Transverse colon (tissue), 4 donors: ENCODE results near the gene EPHA4. TPM values are rescaled to one million over a fixed set of nuclear protein-coding genes. Genes with fewer than 3 reads are reported as not detected.

Experiments used
- DNase-seq: peaks from one replicate; pipeline ENCODE4 v3.0.0-alpha.2; 2019
- H3K27ac ChIP-seq, 4 donors: fragments of 200-600 bp; sonication (generic); 2 replicates each; pipeline ENCODE4 v1.5.1; 2016 to 2018; ENCODE audit warnings: inconsistent platforms in 4 of 4
- H3K27me3 ChIP-seq: fragments of 200-600 bp; sonication (generic); 2 replicates; pipeline ENCODE4 v1.5.1; 2017; ENCODE audit warnings: inconsistent platforms
- H3K36me3 ChIP-seq, 4 donors: fragments of 200-600 bp; sonication (generic); 2 replicates each; pipeline ENCODE4 v1.5.1; 2017 to 2019; ENCODE audit warnings: inconsistent platforms in 4 of 4
- H3K4me1 ChIP-seq, 4 donors: fragments of 200-600 bp; sonication (generic); 2 replicates each; pipeline ENCODE4 v1.5.1; 2017 to 2020; ENCODE audit warnings: inconsistent platforms in 4 of 4
- H3K4me3 ChIP-seq, 4 donors: fragments of 200-600 bp; sonication (generic); 1 replicate in 1 of 4; 2 replicates in 3 of 4; pipeline versions ENCODE4 v1.5.1 to v1.6.1; 2017 to 2019; ENCODE audit warnings: inconsistent platforms in 4 of 4
- H3K9me3 ChIP-seq, 2 donors: fragments of 200-600 bp; sonication (generic); 2 replicates each; pipeline ENCODE4 v1.5.1; 2017 to 2019; ENCODE audit warnings: inconsistent platforms in 2 of 2
- EP300 ChIP-seq: sonication (generic); formaldehyde crosslinking; IDR thresholded peaks from one replicate; pipeline ENCODE4 v1.6.1; 2017; ENCODE audit warnings: antibody characterized with exemption, low read depth
- POLR2A ChIP-seq: fragments of 450-650 bp; IDR thresholded peaks from one replicate; pipeline ENCODE4 v1.6.1; 2016; ENCODE audit warnings: antibody characterized with exemption, mild to moderate bottlenecking, moderate library complexity
- POLR2AphosphoS5 ChIP-seq, 3 donors: sonication (generic); formaldehyde crosslinking; IDR thresholded peaks; one replicate each; pipeline ENCODE4 v1.6.1; 2016; ENCODE audit warnings: antibody characterized with exemption in 3 of 3
- WGBS, 2 donors: methylation state at CpG; one replicate each; pipeline ENCODE4 v1.1.5; 2018; ENCODE audit warnings: low coverage in 1 of 2; 5-methylcytosine and 5-hydroxymethylcytosine counted together
- in situ Hi-C, 4 donors: fragments of 200-750 bp; cut with MboI; loops; one replicate each; pipeline versions ENCODE4 v1.15.0 to v1.15.1; 2017; ENCODE audit warnings: low sequenced_read_pairs in 3 of 4, low pct_ligation_motif_present in 1 of 4, low pct_unique_long_range_greater_than_20kb in 1 of 4
- intact Hi-C: fragments of 100-400 bp; cut with DNase I; formaldehyde crosslinking; loops from one replicate; pipeline ENCODE4 v1.15.1; 2023; ENCODE audit warnings: low total_unique reads
- total RNA-seq, 4 donors: library from RNA; depleted of rRNA; stranded (reverse); fragments of >200 nt; gene quantifications; one replicate each; pipeline ENCODE4 v1.1.0, GENCODE V29; 2016
- TF ChIP-seq, protein P1 (sequence below), 5 experiments: fragments of 200-600 bp in 3 of 5; fragments of 450-650 bp in 2 of 5; sonication (generic) in 3 of 5; IDR thresholded peaks; 1 replicate in 2 of 5; 2 replicates in 3 of 5; pipeline ENCODE4 v1.5.1; 2016 to 2017; ENCODE audit warnings: antibody characterized with exemption in 5 of 5, inconsistent platforms in 3 of 5, mild to moderate bottlenecking in 2 of 5, moderate library complexity in 1 of 5

EPHA4 gene
- total RNA-seq, 4 donors from 2014 or later = 1.5 to 21.0 (median 13.8) TPM

DNA sequence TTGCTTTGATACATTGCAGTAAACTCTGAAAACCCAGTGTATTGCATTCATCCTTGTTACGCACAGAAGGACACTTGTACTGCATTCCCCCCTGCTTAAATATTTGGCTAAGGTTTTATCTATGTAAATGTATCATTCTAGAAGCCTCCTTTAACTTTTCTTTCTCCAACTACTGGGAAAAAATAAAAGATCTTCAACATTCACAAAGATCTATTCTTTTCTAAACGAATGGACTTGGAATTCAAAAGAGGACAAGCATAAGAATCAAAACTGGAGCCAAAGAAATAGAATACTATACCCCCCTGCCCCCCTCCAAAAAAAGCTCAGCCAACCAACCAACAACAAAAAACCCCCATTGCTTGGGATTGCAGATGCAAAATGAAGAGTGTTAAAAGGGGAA lies 136.9 kb downstream of the EPHA4 start:
- Histone ChIP-seq H3K27me3 (no peaks in the 10 kb centered on the region), H3K4me1 (peaks cover 0 to 3% (median 0%) of the 10 kb centered on the region in 4 donors), H3K27ac (no peak overlapping the region), H3K36me3 (peaks cover 0 to 6% (median 0%) of the 10 kb centered on the region in 4 donors), H3K4me3 (no peak overlapping the region), H3K9me3 (no peaks in the 10 kb centered on the region)
- WGBS, 2 donors = 47 to 75% methylated on average over 2 of the region's 2 CpGs
- TF ChIP-seq, protein P1, sequence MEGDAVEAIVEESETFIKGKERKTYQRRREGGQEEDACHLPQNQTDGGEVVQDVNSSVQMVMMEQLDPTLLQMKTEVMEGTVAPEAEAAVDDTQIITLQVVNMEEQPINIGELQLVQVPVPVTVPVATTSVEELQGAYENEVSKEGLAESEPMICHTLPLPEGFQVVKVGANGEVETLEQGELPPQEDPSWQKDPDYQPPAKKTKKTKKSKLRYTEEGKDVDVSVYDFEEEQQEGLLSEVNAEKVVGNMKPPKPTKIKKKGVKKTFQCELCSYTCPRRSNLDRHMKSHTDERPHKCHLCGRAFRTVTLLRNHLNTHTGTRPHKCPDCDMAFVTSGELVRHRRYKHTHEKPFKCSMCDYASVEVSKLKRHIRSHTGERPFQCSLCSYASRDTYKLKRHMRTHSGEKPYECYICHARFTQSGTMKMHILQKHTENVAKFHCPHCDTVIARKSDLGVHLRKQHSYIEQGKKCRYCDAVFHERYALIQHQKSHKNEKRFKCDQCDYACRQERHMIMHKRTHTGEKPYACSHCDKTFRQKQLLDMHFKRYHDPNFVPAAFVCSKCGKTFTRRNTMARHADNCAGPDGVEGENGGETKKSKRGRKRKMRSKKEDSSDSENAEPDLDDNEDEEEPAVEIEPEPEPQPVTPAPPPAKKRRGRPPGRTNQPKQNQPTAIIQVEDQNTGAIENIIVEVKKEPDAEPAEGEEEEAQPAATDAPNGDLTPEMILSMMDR (IDR thresholded peaks at IDR 0.05) = no peak
- TF ChIP-seq POLR2AphosphoS5 (IDR thresholded peaks at IDR 0.05) (no peak), POLR2A (no peak), EP300 (no peak)
- in situ Hi-C loops (no loop called here), intact Hi-C loops (no loop called here)
- no peak for DNase-seq

DNA sequence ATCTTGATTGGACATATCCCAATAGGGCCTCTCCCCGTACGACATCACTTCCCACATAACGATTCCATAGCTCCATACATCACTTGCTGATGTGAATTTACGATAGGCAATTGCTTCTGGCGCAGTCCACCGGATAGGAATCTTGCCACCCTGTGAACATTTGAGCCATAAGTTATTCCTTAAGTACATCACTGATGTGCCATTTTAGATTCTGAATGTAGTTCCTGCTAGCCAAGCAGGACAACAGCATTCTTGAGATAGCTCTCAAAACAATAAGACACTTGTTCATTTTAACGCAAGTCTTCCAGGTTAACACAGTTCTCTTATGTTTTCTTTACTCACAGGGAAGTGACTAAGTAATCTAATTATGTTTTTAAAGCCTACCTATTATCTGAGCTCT lies 138.0 kb downstream of the EPHA4 start:
- Histone ChIP-seq H3K36me3 (peaks cover 0 to 6% (median 0%) of the 10 kb centered on the region in 4 donors), H3K4me1 (no peaks in the 10 kb centered on the region), H3K9me3 (no peaks in the 10 kb centered on the region), H3K27me3 (no peaks in the 10 kb centered on the region), H3K27ac (no peak overlapping the region), H3K4me3 (no peak overlapping the region)
- WGBS, 2 donors = 83 to 85% methylated on average over 1 to 7 of the region's 7 CpGs
- intact Hi-C loops = no loop called here
- in situ Hi-C loops = no loop called here
- DNase-seq = no peak
- TF ChIP-seq EP300 (no peak), POLR2A (no peak), POLR2AphosphoS5 (IDR thresholded peaks at IDR 0.05) (no peak)
- TF ChIP-seq, protein P1 (IDR thresholded peaks at IDR 0.05) = no peak

DNA sequence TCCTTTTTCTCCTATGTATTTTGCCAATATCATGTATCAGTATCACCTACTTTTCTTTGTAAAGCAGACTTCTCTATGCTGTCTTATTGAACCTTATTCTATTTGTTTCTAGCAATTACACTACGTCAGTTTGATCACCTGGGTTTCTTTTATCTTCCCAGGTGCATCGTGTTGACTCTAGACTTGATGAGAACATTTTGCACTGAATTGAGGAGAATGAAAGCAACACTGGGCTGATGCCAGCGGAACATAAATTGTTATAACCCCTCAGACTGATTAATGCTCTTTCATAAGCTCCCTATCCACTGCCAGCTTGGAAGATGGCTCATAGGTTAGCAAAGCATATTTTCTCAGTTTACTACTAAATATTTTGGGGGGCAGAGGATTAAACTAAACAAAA lies 140.6 kb downstream of the EPHA4 start:
- no peaks in the 10 kb centered on the region for H3K27me3 ChIP-seq
- H3K36me3 ChIP-seq = peaks cover 0 to 6% (median 0%) of the 10 kb centered on the region in 4 donors
- in situ Hi-C loops = no loop called here
- peak; percentile 11 for DNase-seq
- H3K4me3 ChIP-seq = no peak overlapping the region
- TF ChIP-seq, protein P1 (IDR thresholded peaks at IDR 0.05) = no peak
- TF ChIP-seq EP300 = no peak
- WGBS, 2 donors = 41 to 64% methylated on average over 3 of the region's 3 CpGs
- no peaks in the 10 kb centered on the region for H3K9me3 ChIP-seq
- intact Hi-C loops = no loop called here
- no peak overlapping the region for H3K27ac ChIP-seq
- H3K4me1 ChIP-seq = no peaks in the 10 kb centered on the region

DNA sequence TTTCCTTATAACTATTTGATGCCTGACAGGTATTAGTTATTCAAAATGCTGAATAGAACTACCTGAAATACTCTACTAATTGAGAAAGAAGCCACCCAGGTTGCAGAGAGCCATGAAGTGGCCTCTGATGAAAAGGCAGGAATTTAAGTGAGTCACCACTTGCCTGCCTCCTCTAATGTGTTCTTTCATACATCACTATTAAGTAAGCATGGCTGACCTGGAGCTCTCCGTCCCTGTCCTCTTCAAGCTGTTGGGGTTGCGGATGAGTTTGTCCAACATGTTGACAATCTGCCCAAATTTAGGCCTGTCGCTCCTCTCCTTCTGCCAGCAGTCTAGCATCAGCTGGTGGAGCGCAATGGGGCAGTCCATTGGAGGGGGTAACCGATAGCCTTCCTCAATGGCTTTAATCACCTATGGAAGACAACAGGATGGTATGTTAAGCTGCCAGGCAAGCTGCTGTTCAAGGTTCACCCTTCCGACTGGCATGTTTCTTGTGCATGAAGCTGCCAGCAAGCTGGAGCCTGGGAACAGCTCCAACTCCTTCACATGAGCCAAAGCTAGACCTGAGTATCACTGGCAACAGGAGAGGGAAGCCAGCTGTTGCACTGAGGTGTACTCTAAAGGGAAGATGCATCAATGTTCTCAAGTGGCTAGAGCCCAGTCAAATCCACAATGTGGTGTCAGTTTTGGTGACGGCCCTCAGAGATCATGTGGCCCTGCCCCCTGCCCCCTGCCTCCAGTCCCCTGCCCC lies 142.2 kb downstream of the EPHA4 start:
- Histone ChIP-seq H3K4me3 (no peak overlapping the region), H3K4me1 (no peaks in the 10 kb centered on the region), H3K27ac (no peak overlapping the region), H3K27me3 (no peaks in the 10 kb centered on the region), H3K9me3 (no peaks in the 10 kb centered on the region), H3K36me3 (peaks cover 0 to 6% (median 0%) of the 10 kb centered on the region in 4 donors)
- WGBS, 2 donors = 91 to 95% methylated on average over 5 to 7 of the region's 7 CpGs
- in situ Hi-C loops = no loop called here
- DNase-seq = peak; percentile 19
- TF ChIP-seq, protein P1 (IDR thresholded peaks at IDR 0.05) = no peak
- TF ChIP-seq POLR2AphosphoS5 (IDR thresholded peaks at IDR 0.05) = peak in 1 of 3 donors; percentile 7
- intact Hi-C loops = no loop called here
